CD14-positive monocyte (primary cell): ENCODE results near the gene SFPQ. TPM values are rescaled to one million over a fixed set of nuclear protein-coding genes. Genes with fewer than 3 reads are reported as not detected.

Experiments used
- DNase-seq, 3 donors: peaks; one replicate each; pipeline ENCODE4 v3.0.0-alpha.2; 2011 to 2022
- H2AFZ ChIP-seq: 2 replicates; pipeline ENCODE4 v1.6.0; 2012; ENCODE audit warnings: mild to moderate bottlenecking, low read depth, low read length, inconsistent platforms; ENCODE audit not compliant: insufficient read depth, poor library complexity, severe bottlenecking
- H3K27ac ChIP-seq, 2 donors: 1 replicate in 1 of 2; 2 replicates in 1 of 2; pipeline ENCODE4 v1.5.1; 2012 to 2013; ENCODE audit warnings: low read length in 2 of 2, control low read depth in 1 of 2, inconsistent platforms in 1 of 2, low read depth in 1 of 2, mild to moderate bottlenecking in 1 of 2
- H3K27me3 ChIP-seq, 2 donors: one replicate each; pipeline versions ENCODE4 v1.6.0 to v1.6.1; 2011 to 2013; ENCODE audit warnings: low read length in 2 of 2; ENCODE audit not compliant: control insufficient read depth in 2 of 2, insufficient read depth in 2 of 2
- H3K36me3 ChIP-seq, 2 donors: replicated peaks in 1 of 2; 1 replicate in 1 of 2; 2 replicates in 1 of 2; pipeline versions ENCODE4 v1.5.1 to v1.6.1; 2012 to 2013; ENCODE audit warnings: low read length in 2 of 2, control low read depth in 1 of 2, inconsistent platforms in 1 of 2, mild to moderate bottlenecking in 1 of 2; ENCODE audit not compliant: insufficient read depth in 2 of 2, control insufficient read depth in 1 of 2
- H3K4me1 ChIP-seq, 2 donors: 1 replicate in 1 of 2; 2 replicates in 1 of 2; pipeline versions ENCODE4 v1.5.1 to v1.6.1; 2012 to 2013; ENCODE audit warnings: low read length in 2 of 2, control low read depth in 1 of 2, inconsistent platforms in 1 of 2, mild to moderate bottlenecking in 1 of 2, moderate library complexity in 1 of 2; ENCODE audit not compliant: insufficient read depth in 2 of 2, control insufficient read depth in 1 of 2
- H3K4me2 ChIP-seq: replicated peaks from 2 replicates; pipeline ENCODE3; 2012; ENCODE audit warnings: low read length, moderate library complexity, mild to moderate bottlenecking; ENCODE audit not compliant: poor library complexity, severe bottlenecking; ENCODE audit errors: extremely low read depth
- H3K4me3 ChIP-seq, 3 experiments: fragments of 200-600 bp in 1 of 3; sonication (generic) in 1 of 3; replicated peaks in 1 of 3; 1 replicate in 2 of 3; 2 replicates in 1 of 3; pipeline ENCODE4 v1.5.1; 2011 to 2013; ENCODE audit warnings: low read length in 3 of 3, mild to moderate bottlenecking in 3 of 3, control low read depth in 2 of 3, low read depth in 2 of 3, inconsistent platforms in 1 of 3, moderate library complexity in 1 of 3
- H3K79me2 ChIP-seq: 2 replicates; pipeline ENCODE4 v1.6.0; 2012; ENCODE audit warnings: mild to moderate bottlenecking, control low read depth, inconsistent platforms, low read length, moderate library complexity; ENCODE audit not compliant: insufficient read depth
- H3K9ac ChIP-seq: 2 replicates; pipeline ENCODE4 v1.6.0; 2017; ENCODE audit warnings: low read length, mild to moderate bottlenecking; ENCODE audit not compliant: insufficient read depth, poor library complexity, severe bottlenecking
- H3K9me3 ChIP-seq, 2 donors: replicated peaks in 1 of 2; 1 replicate in 1 of 2; 2 replicates in 1 of 2; pipeline versions ENCODE4 v1.5.1 to v1.6.1; 2012 to 2013; ENCODE audit warnings: low read length in 2 of 2, control low read depth in 1 of 2; ENCODE audit not compliant: control insufficient read depth in 1 of 2, insufficient read depth in 1 of 2
- H4K20me1 ChIP-seq: 2 replicates; pipeline ENCODE4 v1.6.0; 2012; ENCODE audit warnings: mild to moderate bottlenecking, low read length, control low read depth, moderate library complexity; ENCODE audit not compliant: insufficient read depth
- H3K27ac Mint-ChIP-seq, 7 donors: one replicate each; pipeline ENCODE4 v1.8.0; 2020; ENCODE audit warnings: mild to moderate bottlenecking in 7 of 7, mixed read lengths in 7 of 7, moderate library complexity in 6 of 7, inconsistent platforms in 2 of 7
- H3K27me3 Mint-ChIP-seq, 3 donors: one replicate each; pipeline ENCODE4 v1.8.0; 2021 to 2022; ENCODE audit warnings: low read depth in 3 of 3, mild to moderate bottlenecking in 3 of 3, mixed read lengths in 3 of 3, moderate library complexity in 3 of 3, inconsistent platforms in 1 of 3
- H3K36me3 Mint-ChIP-seq, 2 donors: one replicate each; pipeline ENCODE4 v1.8.0; 2020; ENCODE audit warnings: mixed read lengths in 2 of 2, inconsistent platforms in 1 of 2, mild to moderate bottlenecking in 1 of 2
- H3K4me1 Mint-ChIP-seq: one replicate; pipeline ENCODE4 v1.8.0; 2020; ENCODE audit warnings: mild to moderate bottlenecking, mixed read lengths
- H3K4me3 Mint-ChIP-seq, 2 donors: one replicate each; pipeline ENCODE4 v1.8.0; 2020; ENCODE audit warnings: mild to moderate bottlenecking in 2 of 2, mixed read lengths in 2 of 2, moderate library complexity in 1 of 2
- H3K9me3 Mint-ChIP-seq, 7 donors: one replicate each; pipeline ENCODE4 v1.8.0; 2020 to 2022; ENCODE audit warnings: mixed read lengths in 7 of 7, mild to moderate bottlenecking in 6 of 7, moderate library complexity in 6 of 7, inconsistent platforms in 2 of 7
- WGBS: methylation state at CpG from one replicate; pipeline ENCODE4 v1.1.5; 2013; ENCODE audit warnings: missing lambda C conversion rate; ENCODE audit not compliant: insufficient coverage; 5-methylcytosine and 5-hydroxymethylcytosine counted together
- intact Hi-C, 2 donors: fragments of 100-400 bp; cut with micrococcal nuclease; formaldehyde crosslinking; loops; one replicate each; pipeline versions ENCODE4 v1.15.0 to v1.15.1; 2023
- polyA plus RNA-seq, 3 donors: library from polyadenylated mRNA; depleted of rRNA in 1 of 3; unstranded in 2 of 3; stranded (reverse) in 1 of 3; fragments of 300-500 nt in 2 of 3; fragments of >200 nt in 1 of 3; fragmentation: Illumina TruSeq in 2 of 3; gene quantifications; 1 replicate in 2 of 3; 2 replicates in 1 of 3; pipeline ENCODE4 v1.2.3, GENCODE V29; 2012 to 2021
- TF ChIP-seq, protein P1 (sequence below): fragments of 200-600 bp; IDR thresholded peaks from one replicate; pipeline ENCODE4 v1.8.0; 2022; ENCODE audit warnings: antibody characterized with exemption, mild to moderate bottlenecking

SFPQ gene
- polyA plus RNA-seq, 3 donors, result 80.8 to 220 (median 89.2) TPM

GRCh38 chr1:35226546-35226945, 33.6 kb upstream of the SFPQ start:
- Histone ChIP-seq H3K79me2 (no peaks in the 10 kb centered on the region), H3K9ac (no peak overlapping the region), H4K20me1 (no peaks in the 10 kb centered on the region), H3K9me3 (no peaks in the 10 kb centered on the region), H3K4me1 (no peaks in the 10 kb centered on the region), H2AFZ (no peak overlapping the region), H3K4me3 (no peak overlapping the region), H3K27ac (no peak overlapping the region), H3K27me3 (no peaks in the 10 kb centered on the region), H3K4me2 (no peak overlapping the region), H3K36me3 (no peaks in the 10 kb centered on the region)
- Mint-ChIP-seq H3K27me3 (peaks cover 0 to 2% (median 1%) of the 10 kb centered on the region in 3 donors), H3K27ac (no peak overlapping the region), H3K4me1 (no peaks in the 10 kb centered on the region), H3K4me3 (no peak overlapping the region), H3K36me3 (no peaks in the 10 kb centered on the region), H3K9me3 (peaks cover 0 to 8% (median 3%) of the 10 kb centered on the region in 7 donors)
- intact Hi-C loops, result no loop called here
- DNase-seq, result no peak
- TF ChIP-seq, protein P1, sequence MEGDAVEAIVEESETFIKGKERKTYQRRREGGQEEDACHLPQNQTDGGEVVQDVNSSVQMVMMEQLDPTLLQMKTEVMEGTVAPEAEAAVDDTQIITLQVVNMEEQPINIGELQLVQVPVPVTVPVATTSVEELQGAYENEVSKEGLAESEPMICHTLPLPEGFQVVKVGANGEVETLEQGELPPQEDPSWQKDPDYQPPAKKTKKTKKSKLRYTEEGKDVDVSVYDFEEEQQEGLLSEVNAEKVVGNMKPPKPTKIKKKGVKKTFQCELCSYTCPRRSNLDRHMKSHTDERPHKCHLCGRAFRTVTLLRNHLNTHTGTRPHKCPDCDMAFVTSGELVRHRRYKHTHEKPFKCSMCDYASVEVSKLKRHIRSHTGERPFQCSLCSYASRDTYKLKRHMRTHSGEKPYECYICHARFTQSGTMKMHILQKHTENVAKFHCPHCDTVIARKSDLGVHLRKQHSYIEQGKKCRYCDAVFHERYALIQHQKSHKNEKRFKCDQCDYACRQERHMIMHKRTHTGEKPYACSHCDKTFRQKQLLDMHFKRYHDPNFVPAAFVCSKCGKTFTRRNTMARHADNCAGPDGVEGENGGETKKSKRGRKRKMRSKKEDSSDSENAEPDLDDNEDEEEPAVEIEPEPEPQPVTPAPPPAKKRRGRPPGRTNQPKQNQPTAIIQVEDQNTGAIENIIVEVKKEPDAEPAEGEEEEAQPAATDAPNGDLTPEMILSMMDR, result no peak
- WGBS, result no CpG with 5 or more reads among the region's 2 CpGs

GRCh38 chr1:35223084-35223630, 30.2 kb upstream of the SFPQ start:
- H3K9me3 Mint-ChIP-seq, result no peaks in the 10 kb centered on the region
- Histone ChIP-seq H3K4me2 (no peak overlapping the region), H3K27ac (no peak overlapping the region), H3K36me3 (no peaks in the 10 kb centered on the region), H3K9me3 (no peaks in the 10 kb centered on the region), H3K9ac (no peak overlapping the region), H3K4me3 (no peak overlapping the region), H3K4me1 (no peaks in the 10 kb centered on the region), H4K20me1 (no peaks in the 10 kb centered on the region), H2AFZ (no peak overlapping the region), H3K79me2 (no peaks in the 10 kb centered on the region), H3K27me3 (no peaks in the 10 kb centered on the region)
- H3K4me1 Mint-ChIP-seq, result no peaks in the 10 kb centered on the region
- intact Hi-C loops, result no loop called here
- no peak for DNase-seq
- TF ChIP-seq, protein P1, result no peak
- H3K4me3 Mint-ChIP-seq, result no peak overlapping the region
- no peaks in the 10 kb centered on the region for H3K36me3 Mint-ChIP-seq
- peaks cover 0 to 2% (median 1%) of the 10 kb centered on the region in 3 donors for H3K27me3 Mint-ChIP-seq
- WGBS, result 80% methylated on average over 2 of the region's 4 CpGs
- H3K27ac Mint-ChIP-seq, result no peak overlapping the region
